Occipital lobe (tissue), 2 donors: ENCODE data around the gene CACNB4. TPM values are rescaled to one million over a fixed set of nuclear protein-coding genes. Genes with fewer than 3 reads are reported as not detected.
A peak's percentile ranks its signal among the peaks of the same experiment; 100 is the strongest.

Source experiments
- DNase-seq: peaks from one replicate; lab custom pipeline; 2025; lab: John Stamatoyannopoulos, UW
- total RNA-seq: library from RNA; depleted of rRNA; stranded (reverse); fragments of >200 nt; gene quantifications from one replicate; pipeline ENCODE4 v1.2.3, GENCODE V29; 2014

The CACNB4 gene
- total RNA-seq, 1 donor from 2014 or later = 70.2 TPM

GRCh38 chr2:152089238-152089637, 9.6 kb downstream of the CACNB4 start:
- DNase-seq = no peak

GRCh38 chr2:152088006-152088405, 10.8 kb downstream of the CACNB4 start:
- no peak for DNase-seq

- no peak for DNase-seq
Observed at GRCh38 chr2:152086231-152086630, 12.6 kb downstream of the CACNB4 start.

GRCh38 chr2:152084076-152084475, 14.8 kb downstream of the CACNB4 start:
- DNase-seq = no peak

GRCh38 chr2:152083202-152083875, 15.5 kb downstream of the CACNB4 start:
- no peak for DNase-seq

- no peak for DNase-seq
Observed at GRCh38 chr2:152078662-152079061, 20.2 kb downstream of the CACNB4 start.

GRCh38 chr2:152078023-152078422, 20.8 kb downstream of the CACNB4 start:
- DNase-seq = no peak

- no peak for DNase-seq
Observed at GRCh38 chr2:152075461-152076050, 23.3 kb downstream of the CACNB4 start.

- no peak for DNase-seq
Observed at GRCh38 chr2:152072011-152072410, 26.8 kb downstream of the CACNB4 start.

GRCh38 chr2:152071518-152071917, 27.3 kb downstream of the CACNB4 start:
- no peak for DNase-seq

GRCh38 chr2:152071092-152071491, 27.8 kb downstream of the CACNB4 start:
- DNase-seq = no peak

GRCh38 chr2:152068226-152068625, 30.6 kb downstream of the CACNB4 start:
- DNase-seq = no peak

- DNase-seq = no peak
Observed at GRCh38 chr2:152067823-152068222, 31.0 kb downstream of the CACNB4 start.

GRCh38 chr2:152065945-152066344, 32.9 kb downstream of the CACNB4 start:
- DNase-seq = no peak

GRCh38 chr2:152064001-152064400, 34.8 kb downstream of the CACNB4 start:
- DNase-seq = no peak

- DNase-seq = no peak
Observed at GRCh38 chr2:152063325-152063924, 35.4 kb downstream of the CACNB4 start.

GRCh38 chr2:152062125-152063091, 36.4 kb downstream of the CACNB4 start:
- DNase-seq = peak; percentile 40

- DNase-seq = no peak
Observed at GRCh38 chr2:152061383-152061782, 37.5 kb downstream of the CACNB4 start.

GRCh38 chr2:152058655-152059054, 40.2 kb downstream of the CACNB4 start:
- DNase-seq = no peak

- no peak for DNase-seq
Observed at GRCh38 chr2:152056418-152056817, 42.4 kb downstream of the CACNB4 start.

GRCh38 chr2:152055366-152056108, 43.3 kb downstream of the CACNB4 start:
- no peak for DNase-seq
